Left lung (tissue), 10 donors: Measurements from ENCODE around the gene RFX7. TPM values are rescaled to one million over a fixed set of nuclear protein-coding genes. Genes with fewer than 3 reads are reported as not detected.
A peak's percentile ranks its signal among the peaks of the same experiment; 100 is the strongest.
"Not testable (repeated sequence)": the region's sequence is repeated elsewhere in the genome, so short reads cannot be mapped to it uniquely, and the experiment has no call there.

Source experiments
- ATAC-seq: fragments of 200-7000 bp; cut with Tn5 transposase; one replicate; pipeline ENCODE4 v1.9.1; 2020; ENCODE audit warnings: moderate library complexity
- DNase-seq, 4 donors: peaks; one replicate each; pipeline ENCODE4 v3.0.0-alpha.2; 2013 to 2020
- H3K27ac ChIP-seq, 2 donors: fragments of 200-600 bp; sonication (generic) in 1 of 2; one replicate each; pipeline versions ENCODE4 v1.5.0 to v1.8.0; 2020 to 2021
- H3K27me3 ChIP-seq, 2 donors: fragments of 200-600 bp; sonication (generic) in 1 of 2; one replicate each; pipeline versions ENCODE4 v1.5.0 to v1.8.0; 2020 to 2021
- H3K36me3 ChIP-seq, 2 donors: fragments of 200-600 bp; sonication (generic) in 1 of 2; one replicate each; pipeline versions ENCODE4 v1.5.0 to v1.8.0; 2020 to 2021
- H3K4me1 ChIP-seq, 2 donors: fragments of 200-600 bp; one replicate each; pipeline ENCODE4 v1.8.0; 2021
- H3K4me3 ChIP-seq, 2 donors: fragments of 200-600 bp; sonication (generic) in 1 of 2; one replicate each; pipeline versions ENCODE4 v1.5.0 to v1.8.0; 2020 to 2021; ENCODE audit warnings: mild to moderate bottlenecking in 1 of 2
- H3K9me3 ChIP-seq, 2 donors: fragments of 200-600 bp; sonication (generic) in 1 of 2; one replicate each; pipeline versions ENCODE4 v1.5.0 to v1.8.0; 2020 to 2021
- CTCF ChIP-seq, 2 donors: fragments of 200-600 bp; sonication (generic) in 1 of 2; IDR thresholded peaks; one replicate each; pipeline versions ENCODE4 v1.5.0 to v1.8.0; 2021; ENCODE audit warnings: antibody characterized with exemption in 2 of 2
- intact Hi-C, 2 donors: fragments of 100-400 bp; cut with DNase I; formaldehyde crosslinking; loops; one replicate each; pipeline versions ENCODE4 v1.11.2 to v1.14.2; 2022
- polyA plus RNA-seq, 6 donors: library from polyadenylated mRNA; unstranded; fragments of 120-200 nt; gene quantifications; one replicate each; pipeline ENCODE4 v1.2.1, GENCODE V29; 2013; ENCODE audit not compliant: insufficient read length in 6 of 6
- total RNA-seq, 2 donors: library from RNA; stranded (reverse); fragmentation: NEBNext Ultra II Directional; extraction: Animal tissue kit (Norgen Biotek cat#: 25700); gene quantifications; one replicate each; pipeline ENCODE4 v1.2.1, GENCODE V29; 2021
- donor health status: DM: no; HTN: yes; CAD: no.
- donor health status: DM: no; HTN: no; CAD: no.

Gene RFX7
- total and polyA plus RNA-seq, 8 donors = 16.7 to 28.1 (median 25.4) TPM

- ATAC-seq (no peak), DNase-seq (no peak)
- peaks cover 0 to 11% of the 10 kb centered on the region in 2 donors for H3K36me3 ChIP-seq
- H3K27ac ChIP-seq = no peak overlapping the region
- H3K27me3 ChIP-seq = no peaks in the 10 kb centered on the region
- TF ChIP-seq CTCF (IDR thresholded peaks at IDR 0.05) = no peak
- no peaks in the 10 kb centered on the region for H3K4me1 ChIP-seq
- H3K9me3 ChIP-seq = no peaks in the 10 kb centered on the region
- intact Hi-C loops = no loop called here
- no peak overlapping the region for H3K4me3 ChIP-seq
These were observed 69.0 kb downstream of the RFX7 start for GRCh38 chr15:56174649-56175048.

- no peak for DNase-seq
- TF ChIP-seq CTCF (IDR thresholded peaks at IDR 0.05) = no peak
- peaks cover 0 to 8% of the 10 kb centered on the region in 2 donors for H3K36me3 ChIP-seq
These were observed 75.3 kb downstream of the RFX7 start for GRCh38 chr15:56168394-56168793.

GRCh38 chr15:56165234-56165633 is 78.4 kb downstream of the RFX7 start:
- intact Hi-C loops = no loop called here
- ATAC-seq = no peak
- no peak for DNase-seq

More at GRCh38 chr15:56168394-56168793, 75.3 kb downstream of the RFX7 start:
- intact Hi-C loops = no loop called here
- no peak overlapping the region for H3K27ac ChIP-seq
- no peaks in the 10 kb centered on the region for H3K27me3 ChIP-seq
- H3K4me3 ChIP-seq = no peak overlapping the region
- no peaks in the 10 kb centered on the region for H3K4me1 ChIP-seq
- no peak for ATAC-seq
- no peaks in the 10 kb centered on the region for H3K9me3 ChIP-seq

GRCh38 chr15:56160966-56161365 is 82.7 kb downstream of the RFX7 start:
- ATAC-seq = no peak
- Histone ChIP-seq H3K9me3 (no peaks in the 10 kb centered on the region), H3K27me3 (no peaks in the 10 kb centered on the region), H3K4me3 (no peak overlapping the region), H3K36me3 (no peaks in the 10 kb centered on the region), H3K4me1 (peaks cover 0 to 12% of the 10 kb centered on the region in 2 donors), H3K27ac (no peak overlapping the region)
- TF ChIP-seq CTCF (IDR thresholded peaks at IDR 0.05) = no peak
- no peak for DNase-seq
- intact Hi-C loops = no loop called here

More at GRCh38 chr15:56165234-56165633, 78.4 kb downstream of the RFX7 start:
- H3K36me3 ChIP-seq = no peaks in the 10 kb centered on the region
- TF ChIP-seq CTCF (IDR thresholded peaks at IDR 0.05) = no peak
- no peaks in the 10 kb centered on the region for H3K27me3 ChIP-seq
- no peaks in the 10 kb centered on the region for H3K9me3 ChIP-seq
- no peak overlapping the region for H3K27ac ChIP-seq
- no peak overlapping the region for H3K4me3 ChIP-seq
- peaks cover 0 to 12% of the 10 kb centered on the region in 2 donors for H3K4me1 ChIP-seq

- ATAC-seq = no peak
- H3K9me3 ChIP-seq = peaks cover 0 to 11% of the 10 kb centered on the region in 2 donors
- intact Hi-C loops = no loop called here
These were observed 86.8 kb downstream of the RFX7 start for GRCh38 chr15:56156877-56157276.

GRCh38 chr15:56155278-56155677 is 88.4 kb downstream of the RFX7 start:
- DNase-seq = peak in 1 of 4 donors; percentile 37
- H3K27ac ChIP-seq, intact Hi-C loops, ATAC-seq, H3K36me3 ChIP-seq, H3K27me3 ChIP-seq, H3K4me3 ChIP-seq, H3K4me1 ChIP-seq: not testable (repeated sequence)
- peaks cover 0 to 16% of the 10 kb centered on the region in 2 donors for H3K9me3 ChIP-seq

More at GRCh38 chr15:56156877-56157276, 86.8 kb downstream of the RFX7 start:
- Histone ChIP-seq H3K36me3 (no peaks in the 10 kb centered on the region), H3K4me3 (no peak overlapping the region), H3K27me3 (no peaks in the 10 kb centered on the region), H3K27ac (no peak overlapping the region), H3K4me1 (peaks cover 0 to 12% of the 10 kb centered on the region in 2 donors)
- DNase-seq = no peak
- no peak for TF ChIP-seq CTCF (IDR thresholded peaks at IDR 0.05)

- H3K27ac ChIP-seq, H3K4me1 ChIP-seq, DNase-seq, H3K36me3 ChIP-seq, ATAC-seq, H3K27me3 ChIP-seq, H3K4me3 ChIP-seq, intact Hi-C loops: not testable (repeated sequence)
- peaks cover 0 to 16% of the 10 kb centered on the region in 2 donors for H3K9me3 ChIP-seq
These were observed 88.9 kb downstream of the RFX7 start for GRCh38 chr15:56154768-56155167.
